Measurements from ENCODE around the gene PDIA6. TPM values are rescaled to one million over a fixed set of nuclear protein-coding genes. Genes with fewer than 3 reads are reported as not detected.

PDIA6 gene
- total and polyA plus RNA-seq, 10 of the 15 experiments (the other 5 are each of a cell fraction or from before 2014, with no cell fraction given) = 148 to 526 (median 209) TPM

DNA sequence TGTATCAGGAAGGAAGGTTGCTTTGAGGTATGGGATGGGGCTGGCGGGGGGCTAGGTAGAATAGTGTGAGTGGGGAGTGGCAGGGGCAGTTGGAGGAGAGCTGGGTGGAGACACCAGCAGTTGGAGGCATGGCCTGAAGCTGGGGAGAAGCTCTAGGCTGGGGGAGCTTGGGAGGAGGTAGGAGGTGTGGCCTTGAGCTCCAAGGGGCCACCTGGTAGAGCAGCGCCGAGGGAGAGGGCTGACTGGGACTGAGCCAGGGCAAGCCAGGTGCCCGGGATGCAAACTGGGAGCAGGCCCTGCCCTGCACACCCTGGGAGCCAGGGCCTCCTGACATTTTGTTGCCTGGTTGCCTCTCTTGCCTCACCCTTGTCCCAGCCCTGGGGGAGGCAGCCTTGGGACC lies 33.1 kb upstream of the PDIA6 start:
- Histone ChIP-seq H3K36me3 (ENCODE audit: control insufficient read depth in 2 of 2, insufficient read depth in 2 of 2, low read length in 1 of 2) (no peaks in the 10 kb centered on the region), H3K4me3 (no peak overlapping the region), H2AFZ (ENCODE audit: control insufficient read depth, low read depth, low read length) (no peak overlapping the region), H3K79me2 (ENCODE audit: control insufficient read depth, insufficient read depth, low read length) (no peaks in the 10 kb centered on the region), H3K9me3 (replicated peaks; ENCODE audit: control insufficient read depth, insufficient read depth, low read length) (peaks cover 7% of the 10 kb centered on the region; the same call in 1 of the 3 replicates), H3K9ac (ENCODE audit: control insufficient read depth, insufficient read depth, low read length) (no peak overlapping the region), H3K27ac (ENCODE audit: control insufficient read depth, insufficient read depth) (no peak overlapping the region), H3K4me2 (ENCODE audit: control insufficient read depth, insufficient read depth) (no peak overlapping the region), H3K27me3 (replicated peaks in 1 of 2; ENCODE audit: control insufficient read depth in 2 of 2, insufficient read depth in 2 of 2, low read length in 1 of 2) (no peaks in the 10 kb centered on the region; a peak in 2 of 4 replicates), H3K4me1 (ENCODE audit: control insufficient read depth, insufficient read depth, low read length) (no peaks in the 10 kb centered on the region), H4K20me1 (ENCODE audit: control insufficient read depth, insufficient read depth) (no peaks in the 10 kb centered on the region)
- ATAC-seq = no peak
- intact Hi-C loops (cut with micrococcal nuclease; ENCODE audit: unreplicated experiment) = loop anchor here (5.0 kb wide), 1 partner anchor 52 kb away; no protein-coding TSS in a partner anchor
- in situ Hi-C loops (cut with MboI) = no loop called here
- no peak for FAIRE-seq
- WGBS (ENCODE audit: insufficient coverage, insufficient replicate concordance, low lambda C conversion rate, missing lambda C conversion rate) = 17% methylated on average over 4 of the region's 4 CpGs
- ChIA-PET RAD21 (ENCODE audit: unreplicated experiment) (no interaction called here), SMC1A (ENCODE audit: uncharacterized antibody, unreplicated experiment) (no interaction called here), CTCF (interaction anchor here (0.6 to 3.0 kb wide), 2 partner anchors 10 to 691 kb away, joined by 3 to 9 read pairs; no protein-coding TSS in a partner anchor), POLR2A (no interaction called here)
- no TSS peak for BruUV-seq (replicated peaks)
- no peak for TF ChIP-seq MYB (IDR thresholded peaks at IDR 0.05; ENCODE audit: borderline replicate concordance, low read depth, low read length)
- no peak for TF ChIP-seq IKZF2 (IDR thresholded peaks at IDR 0.05)
- TF ChIP-seq ZZZ3 (IDR thresholded peaks at IDR 0.05; ENCODE audit: control insufficient read depth, insufficient read length, low read depth) = no peak
- no peak for TF ChIP-seq POLR2AphosphoS5 (IDR thresholded peaks at IDR 0.05; ENCODE audit: low read length)
- TF ChIP-seq ETV6 (conservative IDR thresholded peaks at IDR 0.05 in 1 of 2, IDR thresholded peaks at IDR 0.05 in 1 of 2; ENCODE audit: borderline replicate concordance in 1 of 2, low read depth in 1 of 2) = no peak
- TF ChIP-seq ZNF207 (IDR thresholded peaks at IDR 0.05; ENCODE audit: borderline replicate concordance) = no peak
- no peak for TF ChIP-seq TAF1 (IDR thresholded peaks at IDR 0.05; ENCODE audit: borderline replicate concordance, low read depth, low read length)
- no peak for TF ChIP-seq JUNB (IDR thresholded peaks at IDR 0.05)
- TF ChIP-seq POLR2A (IDR thresholded peaks at IDR 0.05; ENCODE audit: low read depth, low read length) = no peak
- TF ChIP-seq RUNX3 (IDR thresholded peaks at IDR 0.05; ENCODE audit: low read length) = no peak
- DNase-seq (ENCODE audit: low read depth, low spot score) = no peak

Data from GM12878 (cell line).